Omental fat pad (tissue), 4 donors: ENCODE results near the gene PROK2. TPM values are rescaled to one million over a fixed set of nuclear protein-coding genes. Genes with fewer than 3 reads are reported as not detected.
A peak's percentile ranks its signal among the peaks of the same experiment; 100 is the strongest.

Source experiments
- ATAC-seq: fragments of 150-250 bp; one replicate; pipeline ENCODE4 v1.9.1; 2016; ENCODE audit warnings: mild to moderate bottlenecking, moderate library complexity; ENCODE audit not compliant: low FRiP score
- DNase-seq: peaks from one replicate; pipeline ENCODE4 v3.0.0-alpha.2; 2019; ENCODE audit warnings: low spot score
- CTCF ChIP-seq, 3 donors: fragments of 450-650 bp; IDR thresholded peaks; one replicate each; pipeline ENCODE4 v1.5.1; 2016 to 2017; ENCODE audit warnings: antibody characterized with exemption in 3 of 3, mild to moderate bottlenecking in 3 of 3, moderate library complexity in 2 of 3
- total RNA-seq, 4 donors: library from RNA; depleted of rRNA; stranded (reverse); fragments of >200 nt; gene quantifications; one replicate each; pipeline ENCODE4 v1.1.0, GENCODE V29; 2016

The PROK2 gene
- total RNA-seq, 4 donors from 2014 or later = 0.24 to 7.6 (median 0.87) TPM

GRCh38 chr3:71728632-71729342 is 56.2 kb downstream of the PROK2 start:
- no peak for TF ChIP-seq CTCF (IDR thresholded peaks at IDR 0.05)
- no peak for ATAC-seq
- no peak for DNase-seq

DNA sequence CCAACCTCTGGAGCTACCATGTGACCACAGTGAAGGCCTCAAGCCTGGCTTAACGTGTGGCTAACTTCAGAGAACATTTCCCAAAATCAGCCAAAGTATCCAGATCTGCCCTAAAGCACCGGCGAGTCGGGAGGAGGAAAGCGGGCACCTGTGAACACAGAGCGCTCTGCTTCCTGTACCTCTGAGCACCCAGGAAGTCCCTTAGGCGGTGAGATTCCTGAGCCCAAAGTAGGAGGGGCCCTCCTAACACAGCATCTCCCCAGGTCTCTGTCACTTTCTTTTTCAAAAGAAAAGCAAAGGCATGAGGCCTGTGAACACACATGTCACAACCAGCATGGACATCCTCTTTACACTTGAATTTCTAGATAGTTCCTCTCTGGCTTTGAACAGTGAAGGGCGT is 58.8 kb downstream of the PROK2 start:
- DNase-seq = no peak

GRCh38 chr3:71725271-71725991 is 59.5 kb downstream of the PROK2 start, which contains the start of gene EIF4E3:
TSS of gene EIF4E3 (minus strand) at chr3:71725402. CDS start at chr3:71725367, 35 bp downstream.
- peak; percentile 75 for ATAC-seq
- DNase-seq = no peak
- TF ChIP-seq CTCF (IDR thresholded peaks at IDR 0.05) = no peak

More for the DNA sequence above, 58.8 kb downstream of the PROK2 start:
- ATAC-seq = no peak
- TF ChIP-seq CTCF (IDR thresholded peaks at IDR 0.05) = no peak

DNA sequence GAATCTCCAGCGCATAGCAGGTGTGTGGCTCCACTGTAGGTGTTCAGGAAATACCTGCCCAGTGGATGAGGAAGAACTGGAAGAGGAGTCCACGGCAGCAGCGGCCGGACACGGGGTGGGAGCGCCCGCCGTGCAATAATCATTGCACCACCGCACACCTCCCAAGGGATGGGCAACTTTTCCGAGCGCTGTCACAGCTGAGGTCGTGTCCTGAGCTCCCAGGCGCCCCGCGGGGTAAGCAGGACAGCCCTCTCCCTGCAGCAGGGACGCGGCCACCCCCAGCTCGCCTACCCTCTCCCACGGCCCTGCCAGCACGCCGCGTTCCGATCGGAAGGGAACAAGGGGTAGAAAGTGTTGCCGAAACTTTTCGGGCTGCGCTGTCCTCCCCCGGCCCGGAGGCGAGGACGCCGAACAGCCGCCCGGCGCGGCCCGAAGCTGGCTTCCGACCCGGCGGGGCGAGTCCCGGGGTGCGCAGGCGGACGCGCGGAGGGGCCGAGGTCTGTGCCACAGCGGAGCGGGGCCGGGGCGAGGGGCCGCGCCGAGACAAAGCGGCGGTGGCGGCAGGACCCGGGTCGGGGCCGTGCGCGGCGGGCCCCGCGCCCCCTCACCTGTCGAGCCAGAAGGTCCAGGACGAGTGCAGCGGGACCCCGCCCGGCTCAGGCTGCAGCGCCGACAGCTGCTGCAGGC is 60.2 kb downstream of the PROK2 start:
- DNase-seq (no peak), ATAC-seq (peak; percentile 62)
- no peak for TF ChIP-seq CTCF (IDR thresholded peaks at IDR 0.05)

DNA sequence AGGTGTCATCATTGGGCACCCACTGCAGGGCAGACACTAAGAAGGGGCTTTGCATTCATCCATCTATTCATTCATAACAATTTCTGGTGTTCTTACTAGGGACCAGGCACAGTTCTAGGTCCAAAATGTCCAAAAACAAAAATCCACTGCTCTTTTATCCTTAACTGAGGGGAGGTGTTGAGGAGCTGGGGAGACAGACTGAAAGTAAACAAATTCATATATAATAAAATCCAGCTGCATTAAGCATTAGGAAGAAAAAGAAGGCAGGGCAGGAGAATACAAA is 60.8 kb downstream of the PROK2 start:
- no peak for ATAC-seq
- TF ChIP-seq CTCF (IDR thresholded peaks at IDR 0.05) = no peak
- DNase-seq = no peak

- TF ChIP-seq CTCF (IDR thresholded peaks at IDR 0.05) = no peak
- ATAC-seq (no peak), DNase-seq (no peak)
Observed at GRCh38 chr3:71723452-71724170, 61.3 kb downstream of the PROK2 start.
